Lower leg skin (tissue), 3 donors: ENCODE results near the gene SF3B5.

Experiments
- POLR2A ChIP-seq, 2 donors: fragments of 450-650 bp; IDR thresholded peaks; one replicate each; pipeline ENCODE4 v1.6.1; 2016 to 2017; ENCODE audit warnings: antibody characterized with exemption in 2 of 2, mild to moderate bottlenecking in 1 of 2, moderate library complexity in 1 of 2
- TF ChIP-seq, protein P1 (sequence below), 3 donors: fragments of 450-650 bp; IDR thresholded peaks; one replicate each; pipeline ENCODE4 v1.5.1; 2016; ENCODE audit warnings: antibody characterized with exemption in 3 of 3, mild to moderate bottlenecking in 3 of 3, moderate library complexity in 2 of 3

DNA sequence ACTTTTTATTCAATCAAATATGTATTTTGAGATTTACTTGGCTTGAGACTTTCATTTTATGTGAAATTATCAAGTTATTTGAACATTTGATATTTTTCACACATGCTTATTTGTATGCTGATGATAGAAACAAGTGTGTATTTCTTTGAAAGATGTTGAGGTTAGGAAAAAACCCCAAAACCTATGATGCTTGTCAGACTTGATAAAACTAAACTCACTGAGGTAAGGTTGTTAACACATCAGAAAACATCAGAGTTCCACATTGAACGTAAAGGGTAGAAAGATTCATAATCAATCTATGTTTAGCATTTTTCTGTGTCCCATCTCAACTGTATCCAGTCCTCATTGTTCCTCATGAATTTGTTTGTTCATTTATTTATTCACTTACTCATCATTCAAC, 12.2 kb downstream of the SF3B5 start:
- TF ChIP-seq, protein P1, sequence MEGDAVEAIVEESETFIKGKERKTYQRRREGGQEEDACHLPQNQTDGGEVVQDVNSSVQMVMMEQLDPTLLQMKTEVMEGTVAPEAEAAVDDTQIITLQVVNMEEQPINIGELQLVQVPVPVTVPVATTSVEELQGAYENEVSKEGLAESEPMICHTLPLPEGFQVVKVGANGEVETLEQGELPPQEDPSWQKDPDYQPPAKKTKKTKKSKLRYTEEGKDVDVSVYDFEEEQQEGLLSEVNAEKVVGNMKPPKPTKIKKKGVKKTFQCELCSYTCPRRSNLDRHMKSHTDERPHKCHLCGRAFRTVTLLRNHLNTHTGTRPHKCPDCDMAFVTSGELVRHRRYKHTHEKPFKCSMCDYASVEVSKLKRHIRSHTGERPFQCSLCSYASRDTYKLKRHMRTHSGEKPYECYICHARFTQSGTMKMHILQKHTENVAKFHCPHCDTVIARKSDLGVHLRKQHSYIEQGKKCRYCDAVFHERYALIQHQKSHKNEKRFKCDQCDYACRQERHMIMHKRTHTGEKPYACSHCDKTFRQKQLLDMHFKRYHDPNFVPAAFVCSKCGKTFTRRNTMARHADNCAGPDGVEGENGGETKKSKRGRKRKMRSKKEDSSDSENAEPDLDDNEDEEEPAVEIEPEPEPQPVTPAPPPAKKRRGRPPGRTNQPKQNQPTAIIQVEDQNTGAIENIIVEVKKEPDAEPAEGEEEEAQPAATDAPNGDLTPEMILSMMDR (IDR thresholded peaks at IDR 0.05), result no peak
- no peak for TF ChIP-seq POLR2A (IDR thresholded peaks at IDR 0.05)
